Right lung (tissue), 5 donors: ENCODE results near the gene GRM4. TPM values are rescaled to one million over a fixed set of nuclear protein-coding genes. Genes with fewer than 3 reads are reported as not detected.

Experiments used
- DNase-seq, 2 donors: peaks; one replicate each; pipeline ENCODE4 v3.0.0-alpha.2; 2013
- polyA plus RNA-seq, 5 donors: library from polyadenylated mRNA; unstranded; fragments of 120-200 nt; gene quantifications; one replicate each; pipeline versions ENCODE4 v1.2.1 to v1.2.3, GENCODE V29; 2013; ENCODE audit warnings: inconsistent platforms in 1 of 5, low replicate concordance in 1 of 5; ENCODE audit not compliant: insufficient read length in 5 of 5, insufficient read depth in 1 of 5

The GRM4 gene
- polyA plus RNA-seq, 5 donors = 0.33 to 0.60 (median 0.37) TPM

DNA sequence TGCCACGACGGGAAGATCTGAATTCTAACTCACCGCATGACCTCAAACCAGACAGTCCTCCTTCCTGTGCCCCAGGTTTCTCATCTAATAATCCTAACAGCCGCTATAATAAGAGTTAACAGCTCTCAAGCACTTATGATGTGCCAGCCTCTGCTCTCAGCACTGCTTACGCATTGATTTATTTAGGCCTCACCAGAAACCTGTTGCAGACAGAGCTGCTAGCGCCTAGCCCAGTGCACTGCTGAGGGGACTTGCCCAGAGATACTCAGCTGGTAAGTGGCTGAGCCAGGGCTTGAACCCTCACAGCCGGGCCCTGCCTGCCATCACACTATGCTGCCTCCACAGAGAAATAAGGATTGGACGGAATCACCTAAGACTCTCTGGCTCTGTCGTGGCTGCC is 37.7 kb downstream of the GRM4 start:
- no peak for DNase-seq

DNA sequence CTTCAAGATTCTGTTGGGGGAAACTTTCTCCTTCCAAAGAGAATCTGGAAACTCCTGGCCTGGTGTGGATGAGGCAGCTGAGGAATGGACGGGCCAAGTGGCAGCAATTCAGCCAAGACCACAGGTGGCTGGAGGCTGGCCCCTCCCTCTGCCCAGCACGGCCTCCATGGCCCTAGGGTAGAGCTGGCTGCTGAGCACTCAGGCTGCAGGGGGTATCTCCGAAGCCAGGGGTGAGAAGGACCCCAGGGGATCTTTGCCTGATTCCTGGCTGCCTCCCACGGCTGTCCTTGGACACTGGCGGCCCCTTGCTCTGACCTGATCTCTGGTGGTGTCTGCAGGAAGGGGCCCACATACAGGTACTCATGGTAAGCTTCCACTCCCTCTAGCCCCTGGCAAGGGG is 39.0 kb downstream of the GRM4 start:
- DNase-seq = no peak

GRCh38 chr6:34106421-34106820 is 39.5 kb downstream of the GRM4 start:
- no peak for DNase-seq

DNA sequence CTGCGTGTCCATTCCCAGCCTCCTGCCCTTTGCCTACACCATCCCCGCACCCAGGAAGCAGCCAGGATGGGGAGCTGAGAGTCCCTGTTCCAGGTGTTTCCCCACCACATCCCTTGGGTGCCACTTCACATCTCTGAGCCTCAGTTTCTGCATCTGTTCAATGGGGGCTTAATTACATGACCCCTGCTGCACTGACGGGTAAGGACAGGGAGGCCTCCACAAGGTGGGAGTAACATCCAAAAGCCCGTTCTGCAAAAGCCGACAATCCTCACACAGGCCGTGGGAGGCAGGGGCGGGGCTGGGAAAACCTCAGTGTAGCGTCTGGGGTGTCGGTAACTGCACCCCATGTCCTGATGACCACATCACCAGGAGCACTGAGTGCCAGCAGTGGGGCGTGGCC is 41.3 kb downstream of the GRM4 start:
- DNase-seq = no peak

DNA sequence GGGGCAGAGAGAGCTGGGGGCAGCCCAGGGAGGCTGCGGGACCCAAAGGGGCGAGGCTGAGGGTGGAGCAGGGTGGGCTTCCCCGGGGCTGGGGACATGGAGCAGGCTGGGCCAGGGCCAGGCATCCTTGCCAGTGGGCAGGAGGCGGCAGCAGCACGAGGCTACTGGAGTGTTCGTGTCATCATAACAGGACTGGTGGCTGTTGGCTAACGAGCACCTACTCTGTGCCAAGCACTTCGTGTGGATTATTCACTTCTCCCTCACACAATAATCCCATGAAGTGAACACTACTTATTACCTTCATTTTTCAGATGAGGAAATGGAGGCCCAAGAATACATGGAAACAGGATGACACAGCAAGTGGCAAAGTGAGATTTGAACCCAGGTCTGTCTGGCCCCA is 41.7 kb downstream of the GRM4 start:
- no peak for DNase-seq

DNA sequence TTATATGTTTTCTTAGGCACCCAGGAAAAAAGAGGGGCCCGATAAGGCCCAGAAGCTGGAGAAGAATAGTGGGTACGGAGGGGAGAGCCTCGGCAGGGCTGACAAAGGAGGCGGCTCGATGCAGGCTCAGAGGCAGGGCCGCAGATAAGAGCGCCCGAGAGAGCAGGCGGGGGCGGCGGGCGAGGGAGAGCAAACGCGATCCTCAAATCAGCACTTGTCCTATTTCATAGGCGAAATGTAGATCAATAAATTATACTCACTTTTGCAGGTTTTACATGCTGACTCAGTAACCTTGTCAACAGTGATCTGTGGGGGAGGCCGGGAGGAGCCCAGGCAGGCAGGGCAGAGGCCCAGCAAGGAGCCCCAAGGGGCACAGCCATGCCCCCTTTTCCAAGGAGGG is 42.6 kb downstream of the GRM4 start:
- no peak for DNase-seq

- DNase-seq = no peak
These were observed 43.2 kb downstream of the GRM4 start for GRCh38 chr6:34102696-34103095.

DNA sequence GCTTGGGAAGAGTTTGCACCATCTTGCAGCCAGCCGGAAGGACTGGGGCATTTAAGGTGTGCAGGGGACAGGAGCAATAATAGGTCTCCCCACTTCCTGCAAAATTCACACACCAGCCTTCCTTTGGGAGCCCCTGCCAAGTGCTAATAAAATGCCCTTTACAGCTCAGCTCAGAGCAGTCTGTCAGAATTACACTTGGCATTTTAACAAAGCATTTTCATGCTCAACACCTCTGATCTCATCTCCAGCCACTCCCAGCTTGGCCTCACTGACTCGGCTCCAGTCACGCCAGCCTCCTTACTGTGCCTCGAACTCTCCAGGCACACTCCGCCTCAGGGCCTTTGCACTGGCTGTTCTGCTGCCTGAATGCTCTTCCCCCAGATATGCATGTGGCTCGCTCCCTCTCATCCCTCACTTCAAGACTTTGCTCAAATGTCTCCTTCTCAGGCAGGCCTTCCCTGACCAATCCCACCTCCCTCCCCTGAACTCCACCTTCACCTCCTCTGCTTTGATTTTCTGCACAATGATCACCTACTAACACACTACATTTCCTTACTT is 43.7 kb downstream of the GRM4 start:
- DNase-seq = no peak

DNA sequence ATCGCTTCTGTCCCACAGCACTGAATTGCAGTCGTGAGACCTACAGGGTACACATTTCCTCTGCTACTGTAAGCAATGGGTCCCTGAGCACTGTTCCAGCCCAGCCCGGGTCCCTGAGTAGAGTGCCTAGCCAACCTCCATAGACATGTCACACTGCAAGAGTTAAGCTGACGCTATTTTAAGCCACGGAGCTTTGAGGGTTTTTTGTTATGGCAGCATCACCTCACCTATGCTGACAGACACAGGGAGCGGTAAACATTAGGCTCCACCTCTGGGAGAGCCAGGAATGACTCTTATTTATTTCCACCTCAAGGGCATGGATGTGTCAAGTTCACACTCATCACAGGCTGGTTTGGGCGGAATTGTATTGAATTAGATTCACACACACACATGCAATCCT is 45.1 kb downstream of the GRM4 start:
- no peak for DNase-seq

- DNase-seq = no peak
These were observed 46.0 kb downstream of the GRM4 start for GRCh38 chr6:34099878-34100277.

- no peak for DNase-seq
These were observed 47.6 kb downstream of the GRM4 start for GRCh38 chr6:34098045-34098936.

DNA sequence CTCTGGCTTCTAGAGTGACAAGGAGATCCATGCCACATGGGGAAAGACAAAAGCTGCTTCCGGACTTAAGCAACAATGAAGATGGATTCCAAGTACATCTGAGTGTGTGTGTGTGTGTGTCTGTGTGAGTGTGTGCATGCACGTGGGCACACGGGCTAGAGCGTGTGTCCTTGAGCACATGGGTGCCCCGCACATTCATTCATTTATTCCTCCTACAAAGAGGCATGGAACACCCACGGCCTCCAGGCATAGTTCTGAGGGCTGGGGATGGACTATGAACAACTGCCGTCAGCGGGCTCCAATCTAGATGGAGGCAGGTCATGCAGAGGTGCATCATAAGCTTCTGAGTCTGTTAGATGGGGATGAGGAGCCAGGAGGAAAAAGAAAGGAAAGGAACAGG is 49.1 kb downstream of the GRM4 start:
- DNase-seq = no peak

- no peak for DNase-seq
These were observed 49.7 kb downstream of the GRM4 start for GRCh38 chr6:34096193-34096592.

- no peak for DNase-seq
These were observed 50.1 kb downstream of the GRM4 start for GRCh38 chr6:34095741-34096140.

DNA sequence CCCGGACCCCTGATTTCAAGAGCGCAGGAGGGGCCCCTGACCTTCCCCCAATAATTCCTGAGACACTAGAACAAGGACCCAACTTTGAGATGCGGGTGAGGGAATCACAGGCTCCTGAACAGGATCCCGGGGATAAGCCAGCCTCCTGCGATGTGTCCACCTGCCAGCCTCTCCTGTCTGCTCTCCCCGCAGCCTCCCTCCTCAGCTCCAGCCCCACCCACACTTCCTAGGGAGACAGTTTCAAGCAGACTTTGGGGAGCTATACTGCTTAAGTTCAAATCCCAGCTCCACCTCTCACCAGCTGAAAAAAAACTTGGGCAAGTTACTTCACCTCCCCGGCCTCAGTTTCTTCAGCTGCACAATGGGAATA is 50.8 kb downstream of the GRM4 start:
- no peak for DNase-seq

- no peak for DNase-seq
These were observed 51.3 kb downstream of the GRM4 start for GRCh38 chr6:34094474-34095135.

GRCh38 chr6:34093854-34094430 is 51.9 kb downstream of the GRM4 start:
- no peak for DNase-seq

GRCh38 chr6:34093206-34093605 is 52.7 kb downstream of the GRM4 start:
- DNase-seq = no peak

GRCh38 chr6:34092631-34093030 is 53.3 kb downstream of the GRM4 start:
- DNase-seq = no peak

- no peak for DNase-seq
These were observed 55.0 kb downstream of the GRM4 start for GRCh38 chr6:34090935-34091334.

DNA sequence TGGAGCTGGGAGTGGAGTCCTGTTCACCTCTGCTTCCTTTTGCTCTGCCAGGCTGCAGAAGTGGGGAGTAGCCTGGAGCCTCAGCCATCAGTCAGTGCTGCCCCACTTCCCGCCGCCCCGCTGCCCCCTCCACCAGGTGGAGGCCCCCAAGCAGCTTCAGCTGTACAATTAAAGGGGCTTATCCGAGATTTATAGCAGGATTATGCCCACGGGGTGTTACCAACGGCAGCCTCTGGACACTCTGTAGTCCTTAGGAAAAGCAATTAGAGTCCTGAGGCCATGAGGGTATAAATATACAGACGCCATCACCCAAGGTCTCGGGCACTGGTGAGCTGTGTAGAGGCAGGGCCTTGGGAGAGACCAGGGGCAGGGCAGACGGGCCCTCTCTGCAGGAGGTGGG is 55.4 kb downstream of the GRM4 start:
- no peak for DNase-seq

- DNase-seq = no peak
These were observed 59.3 kb downstream of the GRM4 start for GRCh38 chr6:34086558-34086957.
